Neural cell (in vitro differentiated cells): Measurements from ENCODE around the gene CD48. TPM values are rescaled to one million over a fixed set of nuclear protein-coding genes. Genes with fewer than 3 reads are reported as not detected.

Experiments
- H2AFZ ChIP-seq: fragments of 200-600, 300-800 bp; sonication (generic), shearing (Covaris generic); 2 replicates; pipeline ENCODE4 v1.6.0; 2014; ENCODE audit warnings: low read depth, mild to moderate bottlenecking, antibody characterized with exemption, low read length, moderate library complexity
- H3F3A ChIP-seq: fragments of 200-600 bp; shearing (Covaris generic); 2 replicates; pipeline ENCODE4 v1.6.1; 2016; ENCODE audit warnings: mild to moderate bottlenecking, moderate library complexity, mixed read lengths, antibody characterized with exemption, low read length; ENCODE audit not compliant: insufficient read depth, poor library complexity, severe bottlenecking
- H3K27ac ChIP-seq: fragments of 200-600, 300-800 bp; sonication (generic), shearing (Covaris generic); 2 replicates; pipeline ENCODE4 v1.5.1; 2014; ENCODE audit warnings: mild to moderate bottlenecking, low read length, moderate library complexity
- H3K27me3 ChIP-seq: fragments of 300-800, 200-600 bp; sonication (generic), shearing (Covaris generic); 2 replicates; pipeline ENCODE4 v1.6.0; 2014; ENCODE audit warnings: mild to moderate bottlenecking, low read depth, low read length, moderate library complexity; ENCODE audit not compliant: insufficient read depth
- H3K36me3 ChIP-seq: fragments of 300-800, 200-600 bp; sonication (generic), shearing (Covaris generic); 2 replicates; pipeline ENCODE4 v1.5.1; 2014; ENCODE audit warnings: mild to moderate bottlenecking, antibody characterized with exemption, low read length, moderate library complexity; ENCODE audit not compliant: insufficient read depth
- H3K4me2 ChIP-seq: fragments of 300-800, 200-600 bp; sonication (generic), shearing (Covaris generic); 2 replicates; pipeline ENCODE4 v1.6.0; 2014; ENCODE audit warnings: mild to moderate bottlenecking, low read length
- H3K4me3 ChIP-seq: fragments of 300-800, 200-600 bp; sonication (generic), shearing (Covaris generic); 2 replicates; pipeline ENCODE4 v1.5.1; 2014; ENCODE audit warnings: mild to moderate bottlenecking, low read length, moderate library complexity
- H3K79me2 ChIP-seq: fragments of 200-600 bp; shearing (Covaris generic); replicated peaks from 2 replicates; pipeline ENCODE4 v1.6.0; 2014; ENCODE audit warnings: mild to moderate bottlenecking, low read length, moderate library complexity; ENCODE audit not compliant: insufficient read depth
- H3K9ac ChIP-seq: fragments of 300-800, 200-600 bp; sonication (generic), shearing (Covaris generic); 2 replicates; pipeline ENCODE4 v1.6.1; 2016; ENCODE audit warnings: mild to moderate bottlenecking, low read length, mixed read lengths
- H3K9me2 ChIP-seq: fragments of 200-600 bp; shearing (Covaris generic); 2 replicates; pipeline ENCODE4 v1.6.1; 2016; ENCODE audit warnings: mild to moderate bottlenecking, low read length, mixed read lengths; ENCODE audit not compliant: insufficient read depth
- H3K9me3 ChIP-seq: fragments of 200-600, 300-800 bp; sonication (generic), shearing (Covaris generic); 2 replicates; pipeline ENCODE4 v1.6.1; 2016; ENCODE audit warnings: mild to moderate bottlenecking, mixed run types, low read length, moderate library complexity, mixed read lengths
- H4K20me1 ChIP-seq: fragments of 200-600 bp; shearing (Covaris generic); 2 replicates; pipeline ENCODE4 v1.6.1; 2016; ENCODE audit warnings: mild to moderate bottlenecking, mixed run types; ENCODE audit not compliant: insufficient read depth
- EP300 ChIP-seq: fragments of 450-650 bp; conservative IDR thresholded peaks from 2 replicates; pipeline ENCODE4 v1.6.1; 2014; ENCODE audit warnings: antibody characterized with exemption, mild to moderate bottlenecking, moderate library complexity; ENCODE audit not compliant: poor library complexity, severe bottlenecking
- EZH2 ChIP-seq: fragments of 200-600, 300-800 bp; shearing (Covaris generic), sonication (generic); IDR thresholded peaks from 2 replicates; pipeline ENCODE4 v1.6.1; 2014; ENCODE audit warnings: antibody characterized with exemption, low read length, borderline replicate concordance, mild to moderate bottlenecking; ENCODE audit not compliant: insufficient read depth, poor library complexity, severe bottlenecking
- MXI1 ChIP-seq: fragments of 450-650 bp; conservative IDR thresholded peaks from 2 replicates; pipeline ENCODE4 v1.6.1; 2014; ENCODE audit warnings: antibody characterized with exemption, mild to moderate bottlenecking; ENCODE audit not compliant: poor library complexity, severe bottlenecking
- POLR2AphosphoS5 ChIP-seq: IDR thresholded peaks from 2 replicates; pipeline ENCODE4 v1.6.1; 2012
- RAD21 ChIP-seq: fragments of 450-650 bp; conservative IDR thresholded peaks from 2 replicates; pipeline ENCODE4 v1.6.1; 2014; ENCODE audit warnings: antibody characterized with exemption, mild to moderate bottlenecking, moderate library complexity
- REST ChIP-seq: IDR thresholded peaks from 2 replicates; pipeline ENCODE4 v1.6.1; 2012; ENCODE audit warnings: borderline replicate concordance
- SMC3 ChIP-seq: fragments of 450-650 bp; conservative IDR thresholded peaks from 2 replicates; pipeline ENCODE4 v1.6.1; 2014; ENCODE audit warnings: antibody characterized with exemption, mild to moderate bottlenecking, moderate library complexity; ENCODE audit not compliant: poor library complexity
- TAF1 ChIP-seq: IDR thresholded peaks from 2 replicates; pipeline ENCODE4 v1.6.1; 2012; ENCODE audit warnings: low read depth
- polyA plus RNA-seq: library from polyadenylated mRNA; depleted of rRNA; stranded (reverse); fragments of >200 nt; gene quantifications from 2 replicates; pipeline ENCODE4 v1.2.3, GENCODE V29; 2014
- TF ChIP-seq, protein P1 (sequence below): fragments of 450-650 bp; IDR thresholded peaks from 2 replicates; pipeline ENCODE4 v1.5.1; 2014; ENCODE audit warnings: antibody characterized with exemption, mild to moderate bottlenecking, moderate library complexity; ENCODE audit not compliant: poor library complexity, severe bottlenecking

Gene CD48
- polyA plus RNA-seq, 1 donor from 2014 or later, result not detected

DNA sequence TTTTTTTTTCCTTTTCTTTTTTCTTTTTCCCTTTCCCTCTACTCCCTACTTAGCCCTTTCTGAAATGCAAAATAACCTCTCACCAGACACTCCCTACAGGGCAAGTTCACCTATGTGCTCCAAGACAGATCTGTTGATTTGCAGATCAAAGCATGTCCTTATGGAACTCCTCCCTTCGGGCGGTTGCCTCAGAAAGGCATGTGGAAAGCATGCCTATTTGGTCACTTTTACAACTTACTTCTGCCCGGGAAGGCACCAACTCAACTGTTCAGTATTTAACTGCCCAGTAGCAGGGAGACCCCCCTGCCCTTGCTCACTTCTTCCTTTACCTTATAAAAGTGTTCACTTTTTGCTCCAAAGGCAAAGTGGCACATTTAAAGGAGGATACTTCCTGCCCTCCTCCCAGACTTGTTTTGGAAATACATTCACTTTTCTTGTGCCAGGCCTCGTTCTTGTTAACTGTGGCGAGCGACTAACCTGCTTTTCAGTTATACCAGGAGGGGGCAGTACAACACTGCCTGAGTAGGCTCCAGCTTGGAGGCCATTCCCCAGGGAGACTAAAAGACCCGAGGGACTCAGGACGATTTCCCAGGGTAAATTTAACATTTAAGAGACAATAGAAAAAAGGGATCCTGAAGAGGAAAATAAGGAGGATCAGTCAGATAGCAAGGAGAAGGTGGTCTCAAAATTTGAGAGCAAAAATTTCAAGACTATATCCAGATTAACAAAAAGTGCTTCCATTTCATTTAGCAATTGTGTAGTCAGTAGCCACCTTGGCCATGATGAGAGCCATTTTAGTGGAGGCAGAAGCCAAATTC lies 15.1 kb upstream of the CD48 start:
- TF ChIP-seq SMC3 (peak; percentile 71), EZH2 (no peak), RAD21 (peak; percentile 80), MXI1 (no peak), REST (no peak)
- TF ChIP-seq, protein P1, sequence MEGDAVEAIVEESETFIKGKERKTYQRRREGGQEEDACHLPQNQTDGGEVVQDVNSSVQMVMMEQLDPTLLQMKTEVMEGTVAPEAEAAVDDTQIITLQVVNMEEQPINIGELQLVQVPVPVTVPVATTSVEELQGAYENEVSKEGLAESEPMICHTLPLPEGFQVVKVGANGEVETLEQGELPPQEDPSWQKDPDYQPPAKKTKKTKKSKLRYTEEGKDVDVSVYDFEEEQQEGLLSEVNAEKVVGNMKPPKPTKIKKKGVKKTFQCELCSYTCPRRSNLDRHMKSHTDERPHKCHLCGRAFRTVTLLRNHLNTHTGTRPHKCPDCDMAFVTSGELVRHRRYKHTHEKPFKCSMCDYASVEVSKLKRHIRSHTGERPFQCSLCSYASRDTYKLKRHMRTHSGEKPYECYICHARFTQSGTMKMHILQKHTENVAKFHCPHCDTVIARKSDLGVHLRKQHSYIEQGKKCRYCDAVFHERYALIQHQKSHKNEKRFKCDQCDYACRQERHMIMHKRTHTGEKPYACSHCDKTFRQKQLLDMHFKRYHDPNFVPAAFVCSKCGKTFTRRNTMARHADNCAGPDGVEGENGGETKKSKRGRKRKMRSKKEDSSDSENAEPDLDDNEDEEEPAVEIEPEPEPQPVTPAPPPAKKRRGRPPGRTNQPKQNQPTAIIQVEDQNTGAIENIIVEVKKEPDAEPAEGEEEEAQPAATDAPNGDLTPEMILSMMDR, result peak; percentile 75
- Histone ChIP-seq H3K4me2 (no peak overlapping the region), H3K4me3 (no peak overlapping the region), H4K20me1 (no peaks in the 10 kb centered on the region), H3K9me2 (no peaks in the 10 kb centered on the region), H3K27ac (no peak overlapping the region), H2AFZ (no peak overlapping the region), H3K9ac (no peak overlapping the region), H3K79me2 (no peaks in the 10 kb centered on the region), H3K27me3 (no peaks in the 10 kb centered on the region), H3K9me3 (no peaks in the 10 kb centered on the region), H3F3A (no peaks in the 10 kb centered on the region), H3K36me3 (no peaks in the 10 kb centered on the region)

DNA sequence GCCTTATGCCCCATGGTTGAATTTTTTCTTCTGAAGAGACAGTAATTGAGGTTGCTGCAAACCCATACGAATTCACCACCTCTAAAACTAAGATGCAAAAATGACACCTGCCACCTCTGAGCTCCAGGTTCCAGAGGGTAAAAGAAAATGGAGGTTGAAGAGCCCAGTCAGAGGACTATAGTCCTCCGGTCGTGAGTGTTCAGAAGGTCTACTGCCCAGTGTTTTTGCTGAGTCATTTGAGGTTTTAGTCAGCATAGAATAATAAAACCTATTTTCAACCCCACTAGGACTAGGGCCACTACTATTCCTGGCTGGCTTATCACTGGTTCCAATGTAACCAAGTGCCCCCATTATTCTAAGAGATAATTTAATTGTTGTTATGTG lies 14.5 kb upstream of the CD48 start:
- H3K4me2 ChIP-seq, result no peak overlapping the region
- H3K9me3 ChIP-seq, result no peaks in the 10 kb centered on the region
- no peaks in the 10 kb centered on the region for H3K79me2 ChIP-seq
- no peaks in the 10 kb centered on the region for H3F3A ChIP-seq
- no peak overlapping the region for H3K27ac ChIP-seq
- no peaks in the 10 kb centered on the region for H3K9me2 ChIP-seq
- no peak overlapping the region for H3K4me3 ChIP-seq
- H3K27me3 ChIP-seq, result no peaks in the 10 kb centered on the region
- no peaks in the 10 kb centered on the region for H4K20me1 ChIP-seq
- H2AFZ ChIP-seq, result no peak overlapping the region
- H3K9ac ChIP-seq, result no peak overlapping the region
- no peaks in the 10 kb centered on the region for H3K36me3 ChIP-seq
- TF ChIP-seq RAD21, result no peak
- no peak for TF ChIP-seq EP300
- no peak for TF ChIP-seq SMC3
- TF ChIP-seq REST, result no peak
- no peak for TF ChIP-seq TAF1
- TF ChIP-seq POLR2AphosphoS5, result no peak
- TF ChIP-seq MXI1, result no peak
